ENCODE data around the gene C1orf21. TPM values are rescaled to one million over a fixed set of nuclear protein-coding genes. Genes with fewer than 3 reads are reported as not detected.

C1orf21 gene
- total RNA-seq, 4 donors from 2014 or later: 24.0 to 43.0 (median 40.3) TPM

GRCh38 chr1:184507604-184508280, 120.9 kb downstream of the C1orf21 start:
- ATAC-seq (ENCODE audit: low FRiP score) (no peak), DNase-seq (ENCODE audit: low spot score) (no peak)

GRCh38 chr1:184509105-184509504, 122.3 kb downstream of the C1orf21 start:
- TF ChIP-seq, protein P1, sequence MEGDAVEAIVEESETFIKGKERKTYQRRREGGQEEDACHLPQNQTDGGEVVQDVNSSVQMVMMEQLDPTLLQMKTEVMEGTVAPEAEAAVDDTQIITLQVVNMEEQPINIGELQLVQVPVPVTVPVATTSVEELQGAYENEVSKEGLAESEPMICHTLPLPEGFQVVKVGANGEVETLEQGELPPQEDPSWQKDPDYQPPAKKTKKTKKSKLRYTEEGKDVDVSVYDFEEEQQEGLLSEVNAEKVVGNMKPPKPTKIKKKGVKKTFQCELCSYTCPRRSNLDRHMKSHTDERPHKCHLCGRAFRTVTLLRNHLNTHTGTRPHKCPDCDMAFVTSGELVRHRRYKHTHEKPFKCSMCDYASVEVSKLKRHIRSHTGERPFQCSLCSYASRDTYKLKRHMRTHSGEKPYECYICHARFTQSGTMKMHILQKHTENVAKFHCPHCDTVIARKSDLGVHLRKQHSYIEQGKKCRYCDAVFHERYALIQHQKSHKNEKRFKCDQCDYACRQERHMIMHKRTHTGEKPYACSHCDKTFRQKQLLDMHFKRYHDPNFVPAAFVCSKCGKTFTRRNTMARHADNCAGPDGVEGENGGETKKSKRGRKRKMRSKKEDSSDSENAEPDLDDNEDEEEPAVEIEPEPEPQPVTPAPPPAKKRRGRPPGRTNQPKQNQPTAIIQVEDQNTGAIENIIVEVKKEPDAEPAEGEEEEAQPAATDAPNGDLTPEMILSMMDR (IDR thresholded peaks at IDR 0.05): no peak

More at GRCh38 chr1:184507604-184508280, 120.9 kb downstream of the C1orf21 start:
- TF ChIP-seq, protein P1 (IDR thresholded peaks at IDR 0.05): no peak

DNA sequence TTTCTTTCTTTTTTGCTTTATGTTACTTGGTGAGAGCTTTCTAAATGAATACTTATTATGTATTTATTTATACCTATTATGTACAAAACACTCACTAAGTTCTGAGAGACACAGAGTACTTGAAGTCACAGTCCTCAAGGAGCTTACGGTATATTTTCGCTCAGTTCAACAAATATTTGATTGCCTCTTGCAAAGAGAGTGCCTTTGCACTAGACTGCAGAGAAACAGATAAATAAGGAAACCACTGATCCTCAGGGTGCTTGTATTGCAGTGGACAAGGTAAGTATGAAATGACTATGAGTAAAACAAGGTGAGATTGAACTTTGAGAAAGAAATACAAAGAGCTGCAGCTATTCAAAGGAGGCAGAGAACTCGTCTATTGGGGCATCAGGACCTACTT, 123.3 kb downstream of the C1orf21 start:
- DNase-seq (ENCODE audit: low spot score) (no peak), ATAC-seq (ENCODE audit: low FRiP score) (no peak)
- TF ChIP-seq, protein P1 (IDR thresholded peaks at IDR 0.05): no peak

More at GRCh38 chr1:184509105-184509504, 122.3 kb downstream of the C1orf21 start:
- ATAC-seq (ENCODE audit: low FRiP score) (no peak), DNase-seq (ENCODE audit: low spot score) (no peak)

- TF ChIP-seq, protein P1 (IDR thresholded peaks at IDR 0.05): no peak
- DNase-seq (ENCODE audit: low spot score) (no peak), ATAC-seq (ENCODE audit: low FRiP score) (no peak)
Observed at GRCh38 chr1:184512724-184513123, 125.9 kb downstream of the C1orf21 start.

- TF ChIP-seq, protein P1 (IDR thresholded peaks at IDR 0.05): no peak
- no peak for ATAC-seq (ENCODE audit: low FRiP score)
- no peak for DNase-seq (ENCODE audit: low spot score)
Observed at GRCh38 chr1:184513421-184513820, 126.6 kb downstream of the C1orf21 start.

GRCh38 chr1:184513966-184514365, 127.1 kb downstream of the C1orf21 start:
- ATAC-seq (ENCODE audit: low FRiP score) (no peak), DNase-seq (ENCODE audit: low spot score) (no peak)
- TF ChIP-seq, protein P1 (IDR thresholded peaks at IDR 0.05): no peak

GRCh38 chr1:184514447-184514846, 127.6 kb downstream of the C1orf21 start:
- TF ChIP-seq, protein P1 (IDR thresholded peaks at IDR 0.05): no peak
- ATAC-seq (ENCODE audit: low FRiP score): no peak
- DNase-seq (ENCODE audit: low spot score): no peak

Measured in omental fat pad (tissue), 4 donors.